HL-60 (cell line): ENCODE measurements around the gene ADIRF.
"Not testable (repeated sequence)": the region's sequence is repeated elsewhere in the genome, so short reads cannot be mapped to it uniquely, and the experiment has no call there.

Experiments used
- DNase-seq, 2 experiments: peaks; one replicate each; pipeline ENCODE4 v3.0.0-alpha.2; 2010 to 2020; ENCODE audit warnings: low read depth in 1 of 2, low spot score in 1 of 2
- H3K27ac ChIP-seq: fragments of 250-450 bp; sonication (Bioruptor Pico); replicated peaks from 2 replicates; pipeline ENCODE4 v1.5.1; 2020; ENCODE audit warnings: mild to moderate bottlenecking, moderate library complexity
- H3K27me3 ChIP-seq: fragments of 250-450 bp; sonication (Bioruptor Pico); 2 replicates; pipeline ENCODE4 v1.5.1; 2021; ENCODE audit warnings: mild to moderate bottlenecking, moderate library complexity; ENCODE audit not compliant: insufficient read depth, poor library complexity, severe bottlenecking
- H3K4me3 ChIP-seq: replicated peaks from 2 replicates; pipeline ENCODE4 v1.5.1; 2011; ENCODE audit warnings: mild to moderate bottlenecking, control low read depth, low read length; ENCODE audit not compliant: insufficient read depth
- CTCF ChIP-seq: IDR thresholded peaks from one replicate; pipeline ENCODE4 v1.5.1; 2011; ENCODE audit warnings: low read length, control low read depth, inconsistent platforms; ENCODE audit not compliant: insufficient read depth
- GABPA ChIP-seq: IDR thresholded peaks from 2 replicates; pipeline ENCODE4 v1.6.1; 2012; ENCODE audit warnings: low read depth
- POLR2AphosphoS5 ChIP-seq: IDR thresholded peaks from 2 replicates; pipeline ENCODE4 v1.6.1; 2012; ENCODE audit warnings: low read depth
- REST ChIP-seq: IDR thresholded peaks from 2 replicates; pipeline ENCODE4 v1.6.1; 2012; ENCODE audit warnings: low read depth; ENCODE audit not compliant: insufficient replicate concordance
- SPI1 ChIP-seq: IDR thresholded peaks from 2 replicates; pipeline ENCODE4 v1.6.1; 2012; ENCODE audit warnings: low read depth, mild to moderate bottlenecking, borderline replicate concordance

The ADIRF gene

DNA sequence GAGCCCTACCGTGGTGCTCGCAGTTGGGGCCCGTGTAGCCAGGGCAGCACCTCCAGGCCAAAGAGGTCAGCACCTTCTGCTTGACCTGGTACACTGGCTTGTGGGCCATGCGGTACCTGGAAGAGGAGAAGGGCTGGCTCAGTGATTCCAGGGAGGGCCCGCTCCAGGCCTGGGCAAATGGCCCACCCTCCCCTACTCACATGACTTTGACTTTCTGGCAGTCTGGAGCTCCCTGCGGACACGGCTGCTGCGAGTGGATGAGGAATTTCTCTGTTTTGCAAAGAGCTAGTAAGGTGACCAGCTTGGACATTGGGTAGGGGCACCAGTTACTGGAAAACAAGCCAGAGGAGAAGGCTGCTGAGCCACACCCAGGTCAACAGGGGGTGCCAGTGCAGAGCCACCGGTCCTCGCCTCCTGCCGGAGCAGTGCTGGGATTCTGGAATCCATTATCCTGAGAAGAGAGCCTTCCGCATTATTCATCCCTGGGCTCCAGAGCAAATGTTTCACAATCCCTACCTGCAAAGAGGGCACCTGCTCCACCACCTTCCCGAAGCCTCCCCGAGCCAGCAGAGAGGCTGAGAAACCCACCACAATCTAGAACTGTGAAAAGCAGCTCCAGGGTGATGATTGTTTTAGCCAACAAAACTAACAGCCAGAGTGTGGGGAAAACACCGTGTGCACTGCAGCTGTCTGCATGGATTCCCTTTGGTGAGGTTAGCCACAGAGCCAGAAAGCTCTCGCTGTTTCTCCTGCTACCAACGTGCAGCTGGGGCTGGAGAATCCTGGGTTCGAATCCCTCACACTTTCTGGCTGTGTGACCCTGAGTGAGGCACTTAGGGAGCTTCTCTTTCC is 22.7 kb upstream of the ADIRF start:
- Histone ChIP-seq H3K27ac (no peak overlapping the region), H3K4me3 (no peak overlapping the region), H3K27me3 (no peaks in the 10 kb centered on the region)
- TF ChIP-seq SPI1: no peak
- no peak for TF ChIP-seq CTCF
- TF ChIP-seq GABPA: no peak
- no peak for TF ChIP-seq POLR2AphosphoS5
- TF ChIP-seq REST: no peak
- no peak for DNase-seq

DNA sequence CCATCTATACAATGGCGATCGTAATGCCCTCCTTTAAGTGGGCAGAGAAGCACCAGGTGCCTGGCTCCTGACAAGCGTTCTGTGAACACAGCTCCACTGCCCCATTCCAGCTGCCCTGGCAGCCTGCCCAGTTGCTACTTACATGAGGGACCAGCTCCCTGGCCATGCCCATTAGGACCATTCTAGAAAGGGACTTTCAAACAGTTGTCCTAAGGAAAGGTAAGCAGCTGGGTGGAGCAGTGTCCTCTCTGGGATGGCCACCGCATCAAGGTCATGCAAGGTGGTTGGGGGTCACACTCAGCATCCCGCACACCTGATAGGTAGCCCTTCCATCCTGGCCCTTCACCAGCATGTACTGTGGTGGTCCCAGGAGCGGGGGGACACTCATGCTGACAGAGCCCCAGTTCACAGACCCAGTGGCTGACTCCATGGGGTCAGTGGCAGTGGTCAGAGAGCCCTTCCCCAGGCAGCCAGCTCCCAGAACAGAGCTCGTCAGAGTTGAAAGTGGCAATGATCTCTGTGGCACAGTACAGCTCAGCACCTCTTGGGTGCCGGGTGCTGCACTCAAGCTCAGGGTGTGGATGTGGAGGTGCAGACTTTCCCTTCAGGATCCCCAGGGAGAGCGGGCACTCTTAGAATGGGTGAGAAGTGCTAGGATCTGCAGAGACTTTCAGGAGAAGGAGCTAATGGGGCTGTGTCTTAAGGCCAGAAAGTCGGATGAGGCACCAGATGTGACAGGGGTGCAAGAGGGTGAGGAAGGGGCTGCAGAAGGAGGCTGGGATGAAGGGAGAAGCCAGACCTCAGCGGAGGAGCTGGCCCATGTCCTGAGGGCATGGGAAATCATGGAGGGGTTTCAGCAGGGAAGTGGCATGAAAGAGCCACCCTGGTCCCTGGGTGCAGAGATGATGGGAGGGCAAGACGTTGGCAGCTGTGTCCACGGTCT is 21.8 kb upstream of the ADIRF start:
- TF ChIP-seq CTCF (no peak), GABPA (no peak), SPI1 (no peak), REST (no peak), POLR2AphosphoS5 (no peak)
- no peak for DNase-seq
- Histone ChIP-seq H3K4me3 (no peak overlapping the region), H3K27ac (no peak overlapping the region), H3K27me3 (no peaks in the 10 kb centered on the region)

DNA sequence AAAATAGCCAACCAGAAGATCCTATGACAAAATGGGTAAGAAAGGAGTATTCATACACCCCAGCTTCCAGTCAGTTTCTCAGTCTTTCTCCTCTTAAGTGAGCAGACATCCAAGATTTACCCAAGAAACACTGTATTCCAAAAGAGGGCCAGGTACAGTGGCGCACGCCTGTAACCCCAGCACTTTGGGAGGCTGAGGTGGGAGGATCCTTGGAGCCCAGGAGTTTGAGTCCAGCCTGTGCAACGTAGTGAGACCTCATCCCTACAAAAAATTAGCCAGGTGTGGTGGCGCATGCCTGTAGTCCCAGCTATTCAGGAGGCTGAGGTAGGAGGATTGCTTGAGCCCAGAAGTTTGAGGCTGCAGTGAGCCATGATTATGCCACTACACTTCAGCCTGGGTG is 20.5 kb upstream of the ADIRF start:
- not testable (repeated sequence) for DNase-seq, H3K27me3 ChIP-seq, H3K4me3 ChIP-seq, H3K27ac ChIP-seq

DNA sequence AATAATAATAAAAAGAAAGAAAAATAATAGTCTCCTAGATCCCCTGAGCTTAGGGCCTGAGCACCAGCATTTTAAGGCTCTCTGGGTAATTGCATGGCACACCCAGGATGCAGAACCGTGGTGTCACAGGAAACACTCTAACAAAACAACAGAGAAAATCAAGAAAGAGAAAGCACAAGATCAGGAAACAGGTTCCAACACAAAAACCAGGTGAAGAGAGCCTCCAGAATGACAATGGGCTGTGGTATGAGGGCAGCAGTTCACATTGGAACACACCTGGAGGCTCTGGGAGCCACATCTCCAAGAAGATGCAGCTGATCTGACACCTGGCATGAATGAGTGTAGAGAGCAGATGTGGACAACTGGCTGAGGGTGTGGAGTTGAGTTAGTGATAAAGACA is 17.9 kb upstream of the ADIRF start:
- TF ChIP-seq GABPA (no peak), SPI1 (no peak), REST (no peak), POLR2AphosphoS5 (no peak)
- H3K4me3 ChIP-seq: no peak overlapping the region
- no peak overlapping the region for H3K27ac ChIP-seq
- DNase-seq: no peak
- H3K27me3 ChIP-seq: no peaks in the 10 kb centered on the region
